ENCODE data around the gene TBC1D26.
"Not testable (repeated sequence)": the region's sequence is repeated elsewhere in the genome, so short reads cannot be mapped to it uniquely, and the experiment has no call there.

GRCh38 chr17:15687494-15687893 is 44.6 kb upstream of the TBC1D26 start:
- not testable (repeated sequence) for TF ChIP-seq POLR2A, CTCF, POLR2AphosphoS5, EP300 (IDR thresholded peaks at IDR 0.05)

All from suprapubic skin (tissue), 4 donors.